Measurements from ENCODE around the gene MED15.

The MED15 gene

DNA sequence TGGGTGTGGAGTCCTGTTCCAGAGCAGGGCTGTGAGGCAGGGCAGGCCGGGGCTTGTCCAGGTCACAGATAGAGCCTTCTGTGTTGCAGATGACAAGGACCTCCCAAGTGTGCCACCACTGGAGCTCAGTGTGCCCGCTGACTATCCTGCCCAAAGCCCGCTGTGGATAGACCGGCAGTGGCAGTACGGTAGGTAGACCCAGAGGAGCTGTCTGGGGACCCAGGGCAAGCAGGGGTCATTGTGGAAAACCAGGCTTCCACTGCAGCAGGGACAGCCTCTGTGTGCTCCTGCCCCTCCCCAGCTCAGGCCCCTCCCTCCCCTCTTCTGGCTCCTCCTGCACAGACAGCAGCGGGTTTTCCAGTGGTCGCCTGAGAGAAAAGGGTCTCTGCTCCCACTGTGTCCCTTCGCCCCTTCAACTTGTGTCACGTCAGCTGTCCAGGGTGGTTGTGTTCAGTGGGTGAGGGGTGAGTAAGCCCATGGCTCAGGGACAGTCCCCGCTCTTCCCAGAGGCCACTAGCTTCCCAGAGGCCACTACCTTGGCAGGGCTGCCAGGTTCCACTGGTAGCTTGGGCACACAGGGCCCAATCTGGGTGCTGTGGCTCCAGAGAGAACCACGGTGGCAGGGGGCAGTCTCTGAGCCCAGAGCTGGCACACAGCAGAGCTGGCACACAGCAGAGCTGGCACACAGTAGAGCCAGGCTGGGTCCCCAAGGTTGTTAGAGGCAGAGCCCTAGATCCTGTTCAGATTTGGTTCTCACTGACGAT, 78.4 kb downstream of the MED15 start:
- no peaks in the 10 kb centered on the region for H3K9me2 ChIP-seq (replicated peaks; ENCODE audit: control insufficient read depth, low read length)
- no peak overlapping the region for H3K27ac ChIP-seq (ENCODE audit: low read depth, low read length)
- no peaks in the 10 kb centered on the region for H3K9me3 ChIP-seq (ENCODE audit: control insufficient read depth, insufficient read depth, low read length)
- TF ChIP-seq EZH2phosphoT487 (IDR thresholded peaks at IDR 0.05; ENCODE audit: borderline replicate concordance, low read length) = no peak
- TF ChIP-seq, protein P1, sequence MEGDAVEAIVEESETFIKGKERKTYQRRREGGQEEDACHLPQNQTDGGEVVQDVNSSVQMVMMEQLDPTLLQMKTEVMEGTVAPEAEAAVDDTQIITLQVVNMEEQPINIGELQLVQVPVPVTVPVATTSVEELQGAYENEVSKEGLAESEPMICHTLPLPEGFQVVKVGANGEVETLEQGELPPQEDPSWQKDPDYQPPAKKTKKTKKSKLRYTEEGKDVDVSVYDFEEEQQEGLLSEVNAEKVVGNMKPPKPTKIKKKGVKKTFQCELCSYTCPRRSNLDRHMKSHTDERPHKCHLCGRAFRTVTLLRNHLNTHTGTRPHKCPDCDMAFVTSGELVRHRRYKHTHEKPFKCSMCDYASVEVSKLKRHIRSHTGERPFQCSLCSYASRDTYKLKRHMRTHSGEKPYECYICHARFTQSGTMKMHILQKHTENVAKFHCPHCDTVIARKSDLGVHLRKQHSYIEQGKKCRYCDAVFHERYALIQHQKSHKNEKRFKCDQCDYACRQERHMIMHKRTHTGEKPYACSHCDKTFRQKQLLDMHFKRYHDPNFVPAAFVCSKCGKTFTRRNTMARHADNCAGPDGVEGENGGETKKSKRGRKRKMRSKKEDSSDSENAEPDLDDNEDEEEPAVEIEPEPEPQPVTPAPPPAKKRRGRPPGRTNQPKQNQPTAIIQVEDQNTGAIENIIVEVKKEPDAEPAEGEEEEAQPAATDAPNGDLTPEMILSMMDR (IDR thresholded peaks at IDR 0.05; ENCODE audit: low read depth, low read length, poor library complexity, severe bottlenecking) = no peak
- H4K20me1 ChIP-seq (ENCODE audit: control insufficient read depth, insufficient read depth, low read depth, low read length) = no peaks in the 10 kb centered on the region
- H3K27me3 ChIP-seq (ENCODE audit: control insufficient read depth, low read length) = no peaks in the 10 kb centered on the region
- no peak overlapping the region for H3K4me3 ChIP-seq (ENCODE audit: low read length)
- H3F3A ChIP-seq (ENCODE audit: control insufficient read depth, insufficient read depth) = no peaks in the 10 kb centered on the region
- H3K4me1 ChIP-seq (ENCODE audit: control insufficient read depth, low read length) = no peaks in the 10 kb centered on the region
- no peaks in the 10 kb centered on the region for H3K79me2 ChIP-seq (ENCODE audit: control insufficient read depth, low read length)
- no peak overlapping the region for H3K4me2 ChIP-seq (ENCODE audit: low read length)
- peaks cover 59% of the 10 kb centered on the region for H3K36me3 ChIP-seq (ENCODE audit: control insufficient read depth, low read length)

DNA sequence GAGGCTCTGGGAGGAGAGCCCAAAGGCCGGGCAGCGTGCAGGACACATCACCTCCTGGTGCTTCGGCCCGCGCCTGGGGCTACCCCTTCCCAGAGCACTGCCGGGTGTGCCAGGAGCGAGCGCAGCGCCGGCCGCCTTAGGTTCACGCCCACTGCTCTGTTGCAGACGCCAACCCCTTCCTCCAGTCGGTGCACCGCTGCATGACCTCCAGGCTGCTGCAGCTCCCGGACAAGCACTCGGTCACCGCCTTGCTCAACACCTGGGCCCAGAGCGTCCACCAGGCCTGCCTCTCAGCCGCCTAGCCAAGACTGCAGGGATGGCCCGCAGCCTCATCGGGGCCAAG, 79.0 kb downstream of the MED15 start:
- no peaks in the 10 kb centered on the region for H4K20me1 ChIP-seq (ENCODE audit: control insufficient read depth, insufficient read depth, low read depth, low read length)

DNA sequence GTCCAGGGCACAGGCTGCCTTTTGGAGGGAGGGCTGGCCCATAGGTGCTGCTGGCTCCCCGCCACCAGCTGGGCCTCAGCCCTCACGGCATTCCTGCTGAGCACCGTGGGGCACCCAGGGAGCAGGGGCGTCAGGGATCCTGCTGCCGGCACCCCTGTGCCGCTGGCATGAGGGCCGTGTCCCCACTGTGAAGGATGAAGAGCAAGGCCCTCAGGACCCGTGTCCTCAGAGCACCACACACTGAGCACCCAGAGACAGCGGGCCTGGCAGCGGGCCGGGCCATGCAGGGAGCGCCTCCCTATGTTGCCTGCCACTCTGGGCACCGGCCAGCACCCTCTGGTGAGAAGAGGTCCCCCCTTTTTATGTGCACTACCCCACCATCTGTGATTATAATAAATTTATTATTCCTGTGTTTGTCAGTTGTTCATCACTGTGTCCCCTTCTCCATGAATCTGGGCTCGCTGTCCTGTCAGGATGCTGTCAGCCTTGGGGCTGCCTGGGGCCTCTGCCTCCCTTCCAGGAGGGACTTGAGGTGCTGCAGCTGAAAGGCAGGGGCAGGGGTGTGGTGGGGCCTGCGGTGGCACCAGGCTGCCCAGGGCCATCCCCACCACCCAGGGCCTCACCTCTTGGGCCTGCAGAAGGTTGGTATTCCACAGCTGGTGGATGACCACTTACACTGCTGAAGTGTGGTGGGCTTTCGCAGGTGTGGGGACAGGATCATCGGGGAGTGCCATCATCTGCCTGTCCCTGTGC, 80.0 kb downstream of the MED15 start:
- Histone ChIP-seq H3F3A (ENCODE audit: control insufficient read depth, insufficient read depth) (no peaks in the 10 kb centered on the region), H3K4me1 (ENCODE audit: control insufficient read depth, low read length) (no peaks in the 10 kb centered on the region), H3K4me3 (ENCODE audit: low read length) (no peak overlapping the region), H4K20me1 (ENCODE audit: control insufficient read depth, insufficient read depth, low read depth, low read length) (no peaks in the 10 kb centered on the region), H3K36me3 (ENCODE audit: control insufficient read depth, low read length) (peaks cover 46% of the 10 kb centered on the region), H3K9me3 (ENCODE audit: control insufficient read depth, insufficient read depth, low read length) (no peaks in the 10 kb centered on the region), H3K79me2 (ENCODE audit: control insufficient read depth, low read length) (no peaks in the 10 kb centered on the region), H3K27me3 (ENCODE audit: control insufficient read depth, low read length) (no peaks in the 10 kb centered on the region), H3K27ac (ENCODE audit: low read depth, low read length) (no peak overlapping the region), H3K4me2 (ENCODE audit: low read length) (no peak overlapping the region), H3K9me2 (replicated peaks; ENCODE audit: control insufficient read depth, low read length) (no peaks in the 10 kb centered on the region)
- TF ChIP-seq, protein P1 (IDR thresholded peaks at IDR 0.05; ENCODE audit: low read depth, low read length, poor library complexity, severe bottlenecking) = no peak
- TF ChIP-seq EZH2phosphoT487 (IDR thresholded peaks at IDR 0.05; ENCODE audit: borderline replicate concordance, low read length) = no peak

More for the DNA sequence above, 79.0 kb downstream of the MED15 start:
- H3K27ac ChIP-seq (ENCODE audit: low read depth, low read length) = no peak overlapping the region
- H3K9me3 ChIP-seq (ENCODE audit: control insufficient read depth, insufficient read depth, low read length) = no peaks in the 10 kb centered on the region
- no peak for TF ChIP-seq EZH2phosphoT487 (IDR thresholded peaks at IDR 0.05; ENCODE audit: borderline replicate concordance, low read length)
- TF ChIP-seq, protein P1 (IDR thresholded peaks at IDR 0.05; ENCODE audit: low read depth, low read length, poor library complexity, severe bottlenecking) = no peak
- H3K9me2 ChIP-seq (replicated peaks; ENCODE audit: control insufficient read depth, low read length) = no peaks in the 10 kb centered on the region
- no peaks in the 10 kb centered on the region for H3K79me2 ChIP-seq (ENCODE audit: control insufficient read depth, low read length)
- no peaks in the 10 kb centered on the region for H3K4me1 ChIP-seq (ENCODE audit: control insufficient read depth, low read length)
- H3K4me3 ChIP-seq (ENCODE audit: low read length) = no peak overlapping the region
- no peaks in the 10 kb centered on the region for H3F3A ChIP-seq (ENCODE audit: control insufficient read depth, insufficient read depth)
- H3K27me3 ChIP-seq (ENCODE audit: control insufficient read depth, low read length) = no peaks in the 10 kb centered on the region
- H3K4me2 ChIP-seq (ENCODE audit: low read length) = no peak overlapping the region
- H3K36me3 ChIP-seq (ENCODE audit: control insufficient read depth, low read length) = peaks cover 53% of the 10 kb centered on the region
